Suprapubic skin (tissue), 4 donors: Measurements from ENCODE around the gene TTLL5.

Experiments
- CTCF ChIP-seq, 2 donors: fragments of 200-600 bp in 1 of 2; fragments of 450-650 bp in 1 of 2; sonication (generic) in 1 of 2; IDR thresholded peaks; one replicate each; pipeline ENCODE4 v1.5.1; 2016 to 2019; ENCODE audit warnings: antibody characterized with exemption in 2 of 2, mild to moderate bottlenecking in 1 of 2, moderate library complexity in 1 of 2
- EP300 ChIP-seq: sonication (generic); formaldehyde crosslinking; IDR thresholded peaks from one replicate; pipeline ENCODE4 v1.6.1; 2017; ENCODE audit warnings: antibody characterized with exemption
- POLR2AphosphoS5 ChIP-seq, 3 donors: sonication (generic); formaldehyde crosslinking; IDR thresholded peaks; one replicate each; pipeline ENCODE4 v1.6.1; 2017; ENCODE audit warnings: antibody characterized with exemption in 3 of 3

- TF ChIP-seq CTCF (IDR thresholded peaks at IDR 0.05) (no peak), EP300 (no peak), POLR2AphosphoS5 (IDR thresholded peaks at IDR 0.05) (no peak)
Observed at GRCh38 chr14:75928690-75929181, 267.7 kb downstream of the TTLL5 start.
